Natural killer cell treated with Interleukin-12 subunit alpha and Interleukin-12 subunit beta and Interleukin-15 and Interleukin-18, amount 100 ng/mL, for 72 hours (primary cell): ENCODE measurements around the gene ZNF12. TPM values are rescaled to one million over a fixed set of nuclear protein-coding genes. Genes with fewer than 3 reads are reported as not detected.
A peak's percentile ranks its signal among the peaks of the same experiment; 100 is the strongest.
"Not testable (repeated sequence)": the region's sequence is repeated elsewhere in the genome, so short reads cannot be mapped to it uniquely, and the experiment has no call there.

ENCODE experiments used
- ATAC-seq, 2 donors: fragments of 150-1000 bp; cut with Tn5 transposase in 1 of 2; sonication (Bioruptor Pico), chemical (Tn5 transposase) in 1 of 2; 2 replicates each; pipeline ENCODE4 v1.10.0; 2021
- DNase-seq: peaks from one replicate; pipeline ENCODE4 v3.0.0; 2022; ENCODE audit warnings: low spot score
- H3K27ac Mint-ChIP-seq, 2 donors: 1 replicate in 1 of 2; 2 replicates in 1 of 2; pipeline ENCODE4 v1.8.0; 2022; ENCODE audit warnings: mixed read lengths in 2 of 2, mild to moderate bottlenecking in 1 of 2, moderate library complexity in 1 of 2
- H3K27me3 Mint-ChIP-seq, 2 donors: 1 replicate in 1 of 2; 2 replicates in 1 of 2; pipeline ENCODE4 v1.8.0; 2022; ENCODE audit warnings: mixed read lengths in 2 of 2
- H3K36me3 Mint-ChIP-seq: one replicate; pipeline ENCODE4 v1.8.0; 2022; ENCODE audit warnings: mixed read lengths
- H3K4me1 Mint-ChIP-seq, 2 donors: 1 replicate in 1 of 2; 2 replicates in 1 of 2; pipeline ENCODE4 v1.8.0; 2022; ENCODE audit warnings: low read depth in 2 of 2, mixed read lengths in 2 of 2, mild to moderate bottlenecking in 1 of 2
- H3K4me3 Mint-ChIP-seq: one replicate; pipeline ENCODE4 v1.8.0; 2022; ENCODE audit warnings: mixed read lengths
- H3K9me3 Mint-ChIP-seq: 2 replicates; pipeline ENCODE4 v1.8.0; 2022; ENCODE audit warnings: mixed read lengths
- total RNA-seq, 2 donors: library from RNA; stranded (reverse); gene quantifications; one replicate each; pipeline ENCODE4 v1.2.3, GENCODE V29; 2022

Gene ZNF12
- total RNA-seq, 2 donors from 2014 or later, result 23.9 to 26.2 TPM

DNA sequence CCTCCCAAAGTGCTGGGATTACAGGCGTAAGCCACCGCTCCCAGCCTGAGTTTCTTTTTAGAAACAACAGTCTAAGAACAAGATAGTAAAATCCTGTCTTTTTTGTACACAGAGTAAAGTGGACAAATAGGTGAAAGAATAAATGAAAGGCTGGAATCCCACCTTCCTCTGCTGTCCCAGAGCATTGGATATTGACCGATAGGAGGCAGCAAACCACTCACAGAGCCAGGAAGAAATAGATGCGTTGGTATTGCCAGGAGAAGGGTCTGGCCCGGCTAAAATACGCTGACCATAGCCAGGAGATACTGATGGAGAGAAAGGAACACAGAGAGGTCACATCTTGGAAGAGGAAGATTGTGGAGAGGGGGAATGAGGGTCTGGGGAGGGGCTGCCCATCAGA lies 11.4 kb upstream of the ZNF12 start:
- no peaks in the 10 kb centered on the region for H3K36me3 Mint-ChIP-seq
- H3K27me3 Mint-ChIP-seq, result peaks cover 12 to 18% of the 10 kb centered on the region in 2 donors
- H3K4me1 Mint-ChIP-seq, result peaks cover 6 to 9% of the 10 kb centered on the region in 2 donors
- DNase-seq (no peak), ATAC-seq (no peak)
- H3K4me3 Mint-ChIP-seq, result no peak overlapping the region
- no peaks in the 10 kb centered on the region for H3K9me3 Mint-ChIP-seq
- H3K27ac Mint-ChIP-seq, result no peak overlapping the region

DNA sequence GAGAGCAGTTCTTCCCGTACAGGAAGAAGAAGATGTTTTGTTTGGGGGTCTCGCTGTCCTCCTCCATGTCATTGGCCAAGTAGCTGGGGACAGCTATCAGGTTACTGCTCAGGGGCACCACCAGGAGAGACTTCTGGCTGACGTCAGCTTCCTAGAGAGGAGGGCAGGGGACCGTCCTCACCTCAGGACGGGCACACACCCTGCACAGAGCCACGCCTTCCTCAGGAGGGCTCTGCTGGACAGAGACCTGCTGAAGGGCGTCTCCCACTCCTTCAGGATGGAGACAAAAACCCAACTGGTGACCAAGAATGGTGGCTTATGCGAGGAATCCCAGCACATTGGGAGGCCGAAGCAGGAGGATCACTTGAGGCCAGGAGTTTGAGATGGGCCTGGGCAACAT lies 9.2 kb upstream of the ZNF12 start:
- DNase-seq, ATAC-seq, H3K36me3 Mint-ChIP-seq, H3K4me3 Mint-ChIP-seq, H3K9me3 Mint-ChIP-seq, H3K27ac Mint-ChIP-seq, H3K4me1 Mint-ChIP-seq: not testable (repeated sequence)
- peaks cover 14 to 18% of the 10 kb centered on the region in 2 donors for H3K27me3 Mint-ChIP-seq

DNA sequence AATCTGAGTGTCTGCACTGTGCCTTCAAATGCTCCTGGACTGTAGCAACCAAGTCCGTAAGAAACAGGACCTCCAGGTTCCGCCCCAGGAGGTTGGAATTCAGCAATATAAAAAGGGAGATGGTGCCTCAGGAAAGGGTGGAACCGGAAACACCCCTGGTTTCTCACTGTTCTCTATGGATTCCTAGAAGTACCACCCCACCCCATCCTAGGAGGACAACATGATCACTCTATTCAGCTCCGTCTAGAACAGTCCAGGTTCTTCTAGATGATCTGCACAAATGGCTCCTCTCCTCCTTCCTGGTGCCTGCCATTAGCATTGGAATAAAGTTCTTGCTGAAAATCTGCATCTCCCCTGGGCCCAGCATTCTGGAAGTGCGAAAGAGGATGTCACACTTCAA lies 7.6 kb upstream of the ZNF12 start:
- peaks cover 6 to 9% of the 10 kb centered on the region in 2 donors for H3K4me1 Mint-ChIP-seq
- H3K36me3 Mint-ChIP-seq, result no peaks in the 10 kb centered on the region
- H3K4me3 Mint-ChIP-seq, result no peak overlapping the region
- no peak overlapping the region for H3K27ac Mint-ChIP-seq
- ATAC-seq (no peak), DNase-seq (no peak)
- H3K27me3 Mint-ChIP-seq, result peaks cover 19% of the 10 kb centered on the region in 2 donors
- no peaks in the 10 kb centered on the region for H3K9me3 Mint-ChIP-seq

DNA sequence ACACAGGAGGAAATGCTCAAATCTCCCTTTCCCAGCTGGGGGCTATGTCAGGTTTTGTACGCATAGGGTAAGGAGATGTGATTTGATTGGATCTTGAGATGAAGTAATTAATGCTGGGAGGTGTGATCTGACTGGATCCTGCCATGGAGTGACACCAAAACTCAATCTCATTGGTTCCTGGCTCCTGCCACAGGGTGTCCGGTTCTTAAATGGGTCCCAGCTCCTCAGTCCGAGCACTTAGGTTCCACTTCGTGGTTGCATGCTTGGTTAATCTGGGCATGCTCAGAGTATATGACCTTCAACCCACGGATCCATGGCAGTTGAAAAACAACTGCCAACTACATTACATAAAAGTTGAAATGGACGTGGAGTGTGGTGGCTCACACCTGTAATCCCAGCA lies 3.1 kb upstream of the ZNF12 start:
- DNase-seq (no peak), ATAC-seq (no peak)
- H3K4me1 Mint-ChIP-seq, result peaks cover 15 to 20% of the 10 kb centered on the region in 2 donors
- peaks cover 9% of the 10 kb centered on the region for H3K36me3 Mint-ChIP-seq
- H3K9me3 Mint-ChIP-seq, result no peaks in the 10 kb centered on the region
- H3K27me3 Mint-ChIP-seq, result peaks cover 9 to 12% of the 10 kb centered on the region in 2 donors
- no peak overlapping the region for H3K4me3 Mint-ChIP-seq
- no peak overlapping the region for H3K27ac Mint-ChIP-seq

DNA sequence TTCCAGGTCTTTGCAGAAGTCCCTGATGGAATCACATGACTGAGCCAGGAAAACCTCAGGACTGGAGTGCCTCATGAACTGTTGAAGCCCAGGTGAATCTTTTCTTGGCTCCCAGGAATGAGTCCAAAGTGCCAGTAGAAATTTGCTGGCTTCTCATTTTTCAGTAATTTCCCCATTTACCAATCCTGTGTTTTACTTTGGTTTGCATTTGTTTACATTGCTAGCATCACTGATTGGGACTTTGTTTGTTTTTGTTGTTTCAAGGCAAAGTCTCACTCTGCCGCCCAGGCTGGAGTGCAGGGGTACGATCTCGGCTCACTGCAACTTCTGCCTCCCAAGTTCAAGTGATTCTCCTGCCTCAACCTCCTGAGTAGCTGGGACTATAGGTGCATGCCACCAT lies 1.6 kb upstream of the ZNF12 start:
- H3K4me3 Mint-ChIP-seq, result peak overlapping the region; percentile 91
- peak overlapping the region in 1 of 2 donors; percentile 78 for H3K27ac Mint-ChIP-seq
- peaks cover 24 to 28% of the 10 kb centered on the region in 2 donors for H3K4me1 Mint-ChIP-seq
- H3K36me3 Mint-ChIP-seq, result peaks cover 16% of the 10 kb centered on the region
- peaks cover 9 to 12% of the 10 kb centered on the region in 2 donors for H3K27me3 Mint-ChIP-seq
- ATAC-seq (no peak), DNase-seq (no peak)
- peaks cover 4% of the 10 kb centered on the region for H3K9me3 Mint-ChIP-seq

DNA sequence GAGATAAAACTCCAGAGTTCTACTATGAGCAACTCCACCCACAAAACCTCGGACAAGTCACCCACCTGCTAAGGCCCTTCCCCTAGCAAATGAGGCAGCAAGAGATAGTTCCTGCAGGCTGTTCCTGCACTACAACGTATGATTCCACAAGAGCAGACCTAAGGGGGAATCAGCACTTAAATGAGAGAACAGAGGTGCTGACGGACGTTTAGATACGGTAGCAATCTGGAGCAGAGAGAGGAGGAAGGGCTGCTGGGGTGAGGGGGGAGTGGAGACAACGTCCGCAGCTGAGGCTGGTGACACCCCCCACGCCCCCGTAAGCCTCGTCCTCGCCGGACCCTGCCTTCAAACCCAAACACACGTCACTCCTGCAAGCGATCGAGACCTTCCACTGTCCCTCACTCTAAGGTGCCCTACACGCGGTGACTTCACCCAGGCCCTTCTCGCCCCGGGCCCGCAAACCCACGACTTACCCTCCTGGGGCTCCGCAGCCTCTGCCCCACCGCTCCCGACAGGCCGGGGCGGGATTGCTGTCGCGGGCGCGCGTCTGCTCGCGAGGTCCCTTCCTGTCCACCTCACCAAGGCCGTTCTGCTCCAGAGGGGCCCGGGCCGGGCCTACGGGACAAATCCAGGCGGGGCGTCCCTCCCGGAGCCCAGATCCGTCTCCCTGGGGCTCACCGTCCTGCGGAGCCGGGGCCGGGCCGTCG lies 635 bp downstream of the ZNF12 start:
- Mint-ChIP-seq H3K36me3 (peaks cover 38% of the 10 kb centered on the region), H3K27ac (peak overlapping the region; percentile 73 to 86), H3K4me3 (peak overlapping the region; percentile 91), H3K9me3 (peaks cover 8% of the 10 kb centered on the region), H3K4me1 (peaks cover 40 to 49% of the 10 kb centered on the region in 2 donors), H3K27me3 (peaks cover 9% of the 10 kb centered on the region in 2 donors)
- ATAC-seq (peak; percentile 68), DNase-seq (peak; percentile 63)

DNA sequence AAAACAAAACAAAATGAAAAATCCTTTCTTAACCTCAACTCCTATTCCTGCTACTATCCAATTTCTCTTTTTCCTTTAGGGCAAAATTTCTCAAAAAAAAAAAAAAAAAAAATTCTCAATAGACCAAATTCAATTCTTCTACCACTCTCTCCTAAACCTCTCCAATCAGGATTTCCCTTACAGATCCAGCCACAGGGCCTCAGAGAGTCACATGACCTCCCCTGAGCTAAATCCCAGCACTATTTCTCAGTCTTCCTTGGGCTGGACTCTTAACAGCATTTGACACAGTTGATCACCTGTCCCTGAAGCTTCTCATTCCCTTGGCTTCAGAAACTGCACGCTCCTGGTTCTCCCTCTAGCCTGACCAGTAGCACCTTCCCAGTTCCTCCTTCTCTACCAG lies 4.9 kb downstream of the ZNF12 start:
- Mint-ChIP-seq H3K4me1 (peaks cover 45 to 49% of the 10 kb centered on the region in 2 donors), H3K9me3 (peaks cover 12% of the 10 kb centered on the region)

DNA sequence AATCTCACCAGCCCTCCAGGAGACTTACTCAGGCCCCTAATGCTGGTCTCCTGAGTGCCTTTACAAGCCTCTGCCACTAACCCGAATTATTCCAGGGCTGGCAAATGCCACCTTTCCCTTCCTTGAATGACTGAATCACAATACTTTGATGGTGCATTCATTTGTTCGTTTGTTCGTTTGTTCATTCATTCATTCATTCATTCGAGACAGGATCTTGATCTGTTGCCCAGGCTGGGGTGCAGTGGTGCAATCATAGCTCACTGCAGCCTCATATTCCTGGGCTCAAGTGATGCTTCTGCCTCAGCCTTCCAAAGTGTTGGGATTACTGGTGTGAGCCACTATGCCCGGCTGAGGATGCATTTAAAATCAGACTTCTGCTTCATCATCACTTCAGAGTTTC lies 6.0 kb downstream of the ZNF12 start:
- no peak for ATAC-seq
- H3K27me3 Mint-ChIP-seq, result no peaks in the 10 kb centered on the region

More for the DNA sequence above, 4.9 kb downstream of the ZNF12 start:
- no peaks in the 10 kb centered on the region for H3K27me3 Mint-ChIP-seq
- H3K27ac Mint-ChIP-seq, result no peak overlapping the region
- H3K36me3 Mint-ChIP-seq, result peaks cover 44% of the 10 kb centered on the region
- DNase-seq (no peak), ATAC-seq (no peak)
- H3K4me3 Mint-ChIP-seq, result peak overlapping the region; percentile 38

DNA sequence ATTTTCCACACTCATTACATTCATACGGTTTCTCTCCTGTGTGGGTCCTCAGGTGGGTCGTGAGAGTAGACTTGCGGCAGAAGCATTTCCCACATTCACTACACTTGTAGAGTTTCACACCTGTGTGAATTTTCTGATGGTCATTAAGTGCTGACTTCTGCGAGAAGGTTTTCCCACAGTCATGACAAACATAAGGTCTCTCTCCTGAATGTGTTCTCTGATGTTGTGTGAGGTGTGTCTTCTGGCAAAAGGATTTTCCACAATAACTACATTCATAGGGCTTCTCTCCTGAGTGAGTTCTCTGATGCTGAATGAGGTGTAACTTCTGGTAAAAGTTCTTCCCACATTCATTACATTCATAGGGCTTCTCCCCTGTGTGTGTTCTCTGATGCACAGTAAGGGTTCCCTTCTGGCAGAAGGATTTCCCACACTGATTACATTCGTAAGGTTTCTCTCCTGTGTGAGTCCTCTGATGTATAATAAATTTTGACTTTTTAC lies 15.1 kb downstream of the ZNF12 start:
- no peak for DNase-seq
- no peak for ATAC-seq
- no peak overlapping the region for H3K4me3 Mint-ChIP-seq
- H3K36me3 Mint-ChIP-seq, result peaks cover 63% of the 10 kb centered on the region
- H3K27me3 Mint-ChIP-seq, result no peaks in the 10 kb centered on the region
- no peaks in the 10 kb centered on the region for H3K4me1 Mint-ChIP-seq
- H3K27ac Mint-ChIP-seq, result no peak overlapping the region
- H3K9me3 Mint-ChIP-seq, result peaks cover 14% of the 10 kb centered on the region

More for the DNA sequence above, 6.0 kb downstream of the ZNF12 start:
- Mint-ChIP-seq H3K36me3 (peaks cover 44% of the 10 kb centered on the region), H3K4me1 (peaks cover 42 to 47% of the 10 kb centered on the region in 2 donors), H3K27ac (no peak overlapping the region), H3K9me3 (peaks cover 12% of the 10 kb centered on the region), H3K4me3 (no peak overlapping the region)
- DNase-seq, result no peak

DNA sequence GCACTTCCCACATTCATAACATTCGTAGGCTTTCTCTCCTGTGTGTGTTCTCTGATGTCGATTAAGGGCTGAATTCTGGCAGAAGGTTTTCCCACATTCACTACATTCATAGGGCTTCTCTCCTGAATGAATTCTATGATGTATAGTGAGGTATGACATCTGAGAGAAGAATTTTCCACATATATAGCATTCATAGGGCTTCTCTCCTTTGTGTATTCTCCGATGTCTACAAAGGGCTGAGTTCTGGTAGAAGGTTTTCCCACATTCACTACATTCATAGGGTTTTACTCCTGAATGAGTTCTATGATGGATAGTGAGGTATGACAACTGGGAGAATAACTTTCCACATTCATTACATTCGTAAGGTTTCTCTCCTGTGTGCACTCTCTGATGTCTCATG lies 15.6 kb downstream of the ZNF12 start:
- no peak overlapping the region for H3K4me3 Mint-ChIP-seq
- H3K27ac Mint-ChIP-seq, result no peak overlapping the region
- peaks cover 69% of the 10 kb centered on the region for H3K36me3 Mint-ChIP-seq
- no peaks in the 10 kb centered on the region for H3K4me1 Mint-ChIP-seq
- no peaks in the 10 kb centered on the region for H3K27me3 Mint-ChIP-seq
- no peak for ATAC-seq
- DNase-seq, result no peak
- peaks cover 17% of the 10 kb centered on the region for H3K9me3 Mint-ChIP-seq

DNA sequence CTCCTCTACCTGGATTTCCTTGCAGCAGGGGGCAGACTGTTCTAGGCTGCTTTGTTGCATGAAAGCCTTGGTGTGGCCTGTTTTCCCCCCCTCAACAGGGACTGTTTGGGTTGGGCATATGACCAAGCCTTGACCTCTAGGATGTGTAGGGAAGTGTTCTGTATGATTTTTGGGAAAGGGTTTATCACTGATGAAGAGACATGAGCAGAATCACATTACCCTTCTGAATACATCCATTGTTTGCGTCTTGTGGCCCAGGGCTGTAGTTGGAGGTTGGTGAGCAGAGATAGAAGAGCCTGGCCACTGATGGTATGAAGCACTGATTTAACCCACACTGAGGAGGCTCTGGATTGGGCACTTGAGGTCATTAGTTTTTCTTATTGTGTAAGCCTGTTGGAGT lies 26.6 kb downstream of the ZNF12 start:
- Mint-ChIP-seq H3K9me3 (peaks cover 25% of the 10 kb centered on the region), H3K4me1 (no peaks in the 10 kb centered on the region), H3K27me3 (no peaks in the 10 kb centered on the region), H3K36me3 (peaks cover 55% of the 10 kb centered on the region), H3K4me3 (no peak overlapping the region), H3K27ac (no peak overlapping the region)
- DNase-seq (no peak), ATAC-seq (no peak)

DNA sequence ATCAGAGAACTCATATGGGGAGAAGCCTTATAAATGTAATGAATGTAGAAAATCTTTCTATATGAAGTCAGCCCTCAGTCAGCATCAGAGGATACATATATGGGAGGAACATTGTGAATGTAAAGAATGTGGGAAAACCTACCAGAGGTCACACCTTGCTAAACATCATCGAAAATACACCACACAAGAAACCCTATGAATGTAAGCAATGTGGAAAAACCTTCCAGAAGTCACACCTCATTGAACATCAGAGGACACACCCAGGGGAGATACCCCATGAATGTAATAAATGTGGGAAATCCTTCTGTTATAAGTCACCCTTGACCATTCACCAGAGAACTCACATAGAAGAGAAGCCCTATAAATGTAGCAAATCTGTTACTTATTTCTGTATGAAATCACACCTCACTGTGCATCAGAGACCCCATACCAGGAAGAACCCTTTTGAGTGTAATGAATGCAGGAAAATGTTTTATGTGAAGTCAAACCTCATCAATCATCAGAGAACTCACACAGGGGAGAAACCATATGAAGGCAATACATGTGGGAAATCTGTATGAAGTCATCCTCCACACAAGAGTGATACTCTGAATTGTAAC lies 30.8 kb downstream of the ZNF12 start:
- peaks cover 58% of the 10 kb centered on the region for H3K36me3 Mint-ChIP-seq
- H3K4me1 Mint-ChIP-seq, result no peaks in the 10 kb centered on the region
- H3K9me3 Mint-ChIP-seq, result peaks cover 41% of the 10 kb centered on the region
- ATAC-seq (no peak), DNase-seq (no peak)
- no peak overlapping the region for H3K4me3 Mint-ChIP-seq
- no peaks in the 10 kb centered on the region for H3K27me3 Mint-ChIP-seq
- H3K27ac Mint-ChIP-seq, result no peak overlapping the region

DNA sequence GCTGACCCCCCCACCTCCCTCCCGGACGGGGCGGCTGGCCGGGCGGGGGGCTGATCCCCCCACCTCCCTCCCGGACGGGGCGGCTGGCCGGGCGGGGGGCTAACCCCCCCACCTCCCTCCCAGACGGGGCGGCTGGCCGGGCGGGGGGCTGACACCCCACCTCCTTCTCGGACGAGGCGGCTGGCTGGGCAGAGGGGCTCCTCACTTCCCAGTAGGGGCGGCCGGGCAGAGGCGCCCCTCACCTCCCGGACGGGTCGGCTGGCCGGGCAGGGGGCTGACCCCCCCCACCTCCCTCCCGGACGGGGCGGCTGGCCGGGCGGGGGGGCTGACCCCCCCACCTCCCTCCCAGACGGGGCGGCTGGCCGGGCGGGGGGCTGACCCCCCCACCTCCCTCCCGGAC lies 35.9 kb downstream of the ZNF12 start:
- DNase-seq, H3K4me3 Mint-ChIP-seq, H3K4me1 Mint-ChIP-seq, ATAC-seq, H3K27ac Mint-ChIP-seq, H3K27me3 Mint-ChIP-seq: not testable (repeated sequence)
- Mint-ChIP-seq H3K9me3 (peaks cover 30% of the 10 kb centered on the region), H3K36me3 (peaks cover 53% of the 10 kb centered on the region)

DNA sequence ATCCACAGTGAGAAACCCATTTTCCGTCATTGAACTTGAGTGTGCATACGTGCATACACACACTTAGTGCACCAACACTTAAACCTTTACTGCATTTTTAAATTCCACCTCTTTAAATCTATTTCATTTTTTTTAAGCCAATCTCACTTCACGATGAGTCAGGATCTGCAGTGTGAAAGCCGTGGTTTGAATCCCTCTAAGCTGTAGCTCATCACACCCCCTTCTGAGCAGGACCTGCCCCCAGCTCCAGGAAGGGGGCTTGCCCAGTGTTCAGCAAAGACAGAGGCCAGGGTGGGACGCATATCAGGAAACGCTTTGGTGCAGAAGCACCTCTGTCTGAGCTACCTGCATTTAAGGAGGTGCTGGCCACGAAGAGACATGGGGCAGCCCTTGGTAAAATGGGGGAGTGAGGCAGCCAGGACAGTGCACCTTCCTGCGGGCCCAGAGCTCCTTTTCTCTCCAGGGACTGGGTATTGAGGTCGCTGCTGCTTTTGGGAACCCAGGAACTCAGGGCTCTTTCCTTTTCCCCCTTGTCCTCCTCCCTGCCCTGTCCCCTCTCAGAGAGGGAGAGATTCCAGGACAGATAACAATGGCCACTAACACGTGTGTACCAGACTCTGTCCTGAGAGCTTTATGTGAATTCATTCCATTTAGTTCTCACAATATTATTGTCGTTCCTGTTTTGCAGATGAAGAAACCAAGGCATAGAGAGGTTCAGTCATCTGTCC lies 48.0 kb downstream of the ZNF12 start:
- ATAC-seq (peak; percentile 60 to 65), DNase-seq (no peak)
- no peaks in the 10 kb centered on the region for H3K9me3 Mint-ChIP-seq
- H3K27me3 Mint-ChIP-seq, result no peaks in the 10 kb centered on the region
- H3K4me1 Mint-ChIP-seq, result peaks cover 8 to 12% of the 10 kb centered on the region in 2 donors
- no peak overlapping the region for H3K27ac Mint-ChIP-seq
- H3K36me3 Mint-ChIP-seq, result no peaks in the 10 kb centered on the region
- no peak overlapping the region for H3K4me3 Mint-ChIP-seq
